ENCODE results near the gene CEP104. TPM values are rescaled to one million over a fixed set of nuclear protein-coding genes. Genes with fewer than 3 reads are reported as not detected.

CEP104 gene
- total RNA-seq (12.8 TPM), polyA plus RNA-seq (11.7 TPM)
- long read RNA-seq, donor 1 = 0 reads
- long read RNA-seq, donor 2, full-length matches to known transcripts = 4 of 4 reads
- long read RNA-seq, donor 2, partial matches to known transcripts = 0 of 4 reads
- long read RNA-seq, donor 2, other reads (novel, unspliced or antisense) = 0 of 4 reads
- long read RNA-seq, donor 3 = 0 reads
- long read RNA-seq, donor 4 = 0 reads
- long read RNA-seq, donor 5, partial matches to known transcripts = 0 of 1 reads
- long read RNA-seq, donor 5, other reads (novel, unspliced or antisense) = 0 of 1 reads
- long read RNA-seq, donor 6, full-length matches to known transcripts = 3 of 3 reads
- long read RNA-seq, donor 6, partial matches to known transcripts = 0 of 3 reads
- long read RNA-seq, donor 6, other reads (novel, unspliced or antisense) = 0 of 3 reads
- long read RNA-seq, donor 7, full-length matches to known transcripts = 3 of 3 reads
- long read RNA-seq, donor 7, partial matches to known transcripts = 0 of 3 reads
- long read RNA-seq, donor 7, other reads (novel, unspliced or antisense) = 0 of 3 reads
- long read RNA-seq, donor 8 = 0 reads
- long read RNA-seq, donor 9 = 0 reads
- long read RNA-seq, donor 10 = 0 reads

- WGBS = under 1% methylated on average over 73 of the region's 73 CpGs
- peak within 1 kb of the TSS; percentile 66 for H3K4me3 ChIP-seq (ENCODE audit: low read length in 2 of 2)
- H3K36me3 ChIP-seq (ENCODE audit: control insufficient read depth in 2 of 2, insufficient read depth in 2 of 2, low read length in 1 of 2) = peaks cover 0 to 2% of the 10 kb centered on the region in 2 donors
- no peaks in the 10 kb centered on the region for H3K9me3 ChIP-seq (ENCODE audit: control insufficient read depth in 2 of 2, insufficient read depth in 1 of 2, low read length in 1 of 2)
- peaks cover 20% of the 10 kb centered on the region in 2 donors for H3K4me1 ChIP-seq (ENCODE audit: control insufficient read depth in 2 of 2, insufficient read depth in 2 of 2, low read length in 2 of 2)
- DNase-seq (ENCODE audit: low read depth in 6 of 9, low spot score in 9 of 9) = peak; percentile 95 to 99 (median 98)
- no peaks in the 10 kb centered on the region for H3K27me3 ChIP-seq (ENCODE audit: control insufficient read depth in 2 of 2, insufficient read depth in 1 of 2, low read length in 1 of 2)
- peak within 1 kb of the TSS; percentile 72 to 91 for H3K27ac ChIP-seq (ENCODE audit: low read depth in 1 of 2, low read length in 1 of 2)
These were observed at the start of gene CEP104, which contains the start of gene DFFB for GRCh38 chr1:3856923-3857790. TSS of gene CEP104 (minus strand) at chr1:3857211. CDS start at chr1:3852407, 4,804 bp downstream. TSS of gene DFFB (plus strand) at chr1:3857476. CDS start at chr1:3857604, 128 bp downstream.

DNA sequence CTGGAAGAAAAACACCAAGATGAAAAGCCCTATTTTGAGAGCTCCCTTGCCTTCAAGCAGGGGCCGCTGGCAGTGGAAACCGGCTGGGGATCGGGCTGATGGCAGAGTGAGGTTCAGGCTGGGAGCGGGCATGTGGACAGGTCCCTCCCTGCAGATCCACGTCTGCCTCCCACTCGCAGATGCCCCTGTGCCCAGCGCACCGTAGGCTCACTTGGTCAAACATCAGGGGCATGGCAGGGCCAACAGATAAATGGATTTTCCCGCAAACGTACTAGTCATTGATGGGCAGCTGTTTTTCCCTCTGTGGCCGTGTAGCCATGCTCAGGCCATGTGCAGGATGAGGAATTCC, 49.6 kb upstream of the CEP104 start:
- no peaks in the 10 kb centered on the region for H3K9me3 ChIP-seq (ENCODE audit: control insufficient read depth in 2 of 2, insufficient read depth in 1 of 2, low read length in 1 of 2)
- peaks cover 33 to 39% of the 10 kb centered on the region in 2 donors for H3K4me1 ChIP-seq (ENCODE audit: control insufficient read depth in 2 of 2, insufficient read depth in 2 of 2, low read length in 2 of 2)
- H3K36me3 ChIP-seq (ENCODE audit: control insufficient read depth in 2 of 2, insufficient read depth in 2 of 2, low read length in 1 of 2) = no peaks in the 10 kb centered on the region
- H3K27me3 ChIP-seq (ENCODE audit: control insufficient read depth in 2 of 2, insufficient read depth in 1 of 2, low read length in 1 of 2) = peaks cover 0 to 17% of the 10 kb centered on the region in 2 donors
- WGBS = 98% methylated on average over 11 of the region's 11 CpGs
- no peak for DNase-seq (ENCODE audit: low read depth in 6 of 9, low spot score in 9 of 9)
- no peak overlapping the region for H3K27ac ChIP-seq (ENCODE audit: low read depth in 1 of 2, low read length in 1 of 2)
- H3K4me3 ChIP-seq (ENCODE audit: low read length in 2 of 2) = no peak overlapping the region

GRCh38 chr1:3905953-3906671, 49.1 kb upstream of the CEP104 start:
- Histone ChIP-seq H3K36me3 (ENCODE audit: control insufficient read depth in 2 of 2, insufficient read depth in 2 of 2, low read length in 1 of 2) (no peaks in the 10 kb centered on the region), H3K4me3 (ENCODE audit: low read length in 2 of 2) (no peak overlapping the region), H3K9me3 (ENCODE audit: control insufficient read depth in 2 of 2, insufficient read depth in 1 of 2, low read length in 1 of 2) (no peaks in the 10 kb centered on the region), H3K27ac (ENCODE audit: low read depth in 1 of 2, low read length in 1 of 2) (no peak overlapping the region), H3K4me1 (ENCODE audit: control insufficient read depth in 2 of 2, insufficient read depth in 2 of 2, low read length in 2 of 2) (peaks cover 36 to 44% of the 10 kb centered on the region in 2 donors), H3K27me3 (ENCODE audit: control insufficient read depth in 2 of 2, insufficient read depth in 1 of 2, low read length in 1 of 2) (peaks cover 0 to 12% of the 10 kb centered on the region in 2 donors)
- WGBS = 89% methylated on average over 18 of the region's 18 CpGs
- DNase-seq (ENCODE audit: low read depth in 6 of 9, low spot score in 9 of 9) = no peak

DNA sequence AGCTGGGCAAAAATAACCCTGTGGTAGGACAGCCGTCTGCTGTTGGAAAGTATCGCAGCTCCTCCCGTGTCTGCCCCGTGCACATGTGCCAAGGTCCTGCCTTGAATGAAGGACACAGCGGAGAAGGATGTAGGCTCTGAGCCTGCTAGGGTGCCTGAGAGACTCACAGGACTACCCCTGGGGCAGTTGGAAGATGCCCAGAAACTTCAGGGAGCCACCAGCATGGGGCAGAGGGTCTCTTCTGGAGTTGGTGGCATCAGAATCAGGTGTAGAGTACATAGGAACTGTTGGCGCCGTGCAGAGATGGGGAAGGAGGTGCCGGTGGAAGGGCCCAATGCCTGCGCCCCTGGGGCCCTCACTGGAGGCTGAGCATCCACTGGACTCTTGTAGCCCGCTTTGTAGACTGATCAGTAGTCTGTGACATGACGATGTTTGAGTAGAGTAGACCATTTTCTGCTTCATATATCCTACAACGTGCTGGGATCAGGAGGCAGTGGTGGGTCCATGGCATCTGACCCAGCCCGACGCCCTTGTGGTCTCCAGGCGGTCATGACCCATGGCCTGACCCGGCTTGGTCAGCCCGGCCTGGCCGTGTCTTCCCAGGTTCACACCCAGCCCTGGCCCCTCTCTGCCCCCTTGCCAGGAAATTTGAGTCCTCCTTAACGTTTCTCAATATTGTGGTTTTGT, 48.4 kb upstream of the CEP104 start:
- WGBS = 95% methylated on average over 19 of the region's 19 CpGs
- DNase-seq (ENCODE audit: low read depth in 6 of 9, low spot score in 9 of 9) = no peak
- H3K4me3 ChIP-seq (ENCODE audit: low read length in 2 of 2) = no peak overlapping the region
- H3K9me3 ChIP-seq (ENCODE audit: control insufficient read depth in 2 of 2, insufficient read depth in 1 of 2, low read length in 1 of 2) = no peaks in the 10 kb centered on the region
- H3K27ac ChIP-seq (ENCODE audit: low read depth in 1 of 2, low read length in 1 of 2) = no peak overlapping the region
- peaks cover 34 to 41% of the 10 kb centered on the region in 2 donors for H3K4me1 ChIP-seq (ENCODE audit: control insufficient read depth in 2 of 2, insufficient read depth in 2 of 2, low read length in 2 of 2)
- H3K36me3 ChIP-seq (ENCODE audit: control insufficient read depth in 2 of 2, insufficient read depth in 2 of 2, low read length in 1 of 2) = no peaks in the 10 kb centered on the region
- peaks cover 0 to 5% of the 10 kb centered on the region in 2 donors for H3K27me3 ChIP-seq (ENCODE audit: control insufficient read depth in 2 of 2, insufficient read depth in 1 of 2, low read length in 1 of 2)

- no peak overlapping the region for H3K4me3 ChIP-seq (ENCODE audit: low read length in 2 of 2)
- DNase-seq (ENCODE audit: low read depth in 6 of 9, low spot score in 9 of 9) = no peak
- WGBS = 98% methylated on average over 4 of the region's 4 CpGs
- H3K27me3 ChIP-seq (ENCODE audit: control insufficient read depth in 2 of 2, insufficient read depth in 1 of 2, low read length in 1 of 2) = no peaks in the 10 kb centered on the region
- H3K36me3 ChIP-seq (ENCODE audit: control insufficient read depth in 2 of 2, insufficient read depth in 2 of 2, low read length in 1 of 2) = no peaks in the 10 kb centered on the region
- no peak overlapping the region for H3K27ac ChIP-seq (ENCODE audit: low read depth in 1 of 2, low read length in 1 of 2)
- no peaks in the 10 kb centered on the region for H3K9me3 ChIP-seq (ENCODE audit: control insufficient read depth in 2 of 2, insufficient read depth in 1 of 2, low read length in 1 of 2)
- H3K4me1 ChIP-seq (ENCODE audit: control insufficient read depth in 2 of 2, insufficient read depth in 2 of 2, low read length in 2 of 2) = peaks cover 34 to 41% of the 10 kb centered on the region in 2 donors
These were observed 47.8 kb upstream of the CEP104 start for GRCh38 chr1:3904843-3905185.

GRCh38 chr1:3904006-3904842, 47.2 kb upstream of the CEP104 start:
- no peak for DNase-seq (ENCODE audit: low read depth in 6 of 9, low spot score in 9 of 9)
- Histone ChIP-seq H3K27ac (ENCODE audit: low read depth in 1 of 2, low read length in 1 of 2) (no peak overlapping the region), H3K4me1 (ENCODE audit: control insufficient read depth in 2 of 2, insufficient read depth in 2 of 2, low read length in 2 of 2) (peaks cover 38 to 46% of the 10 kb centered on the region in 2 donors), H3K4me3 (ENCODE audit: low read length in 2 of 2) (no peak overlapping the region), H3K36me3 (ENCODE audit: control insufficient read depth in 2 of 2, insufficient read depth in 2 of 2, low read length in 1 of 2) (no peaks in the 10 kb centered on the region), H3K27me3 (ENCODE audit: control insufficient read depth in 2 of 2, insufficient read depth in 1 of 2, low read length in 1 of 2) (no peaks in the 10 kb centered on the region), H3K9me3 (ENCODE audit: control insufficient read depth in 2 of 2, insufficient read depth in 1 of 2, low read length in 1 of 2) (no peaks in the 10 kb centered on the region)
- 77% methylated on average over 24 of the region's 24 CpGs for WGBS

GRCh38 chr1:3903141-3904005, 46.4 kb upstream of the CEP104 start:
- Histone ChIP-seq H3K27ac (ENCODE audit: low read depth in 1 of 2, low read length in 1 of 2) (peak overlapping the region; percentile 79 to 91), H3K4me1 (ENCODE audit: control insufficient read depth in 2 of 2, insufficient read depth in 2 of 2, low read length in 2 of 2) (peaks cover 39 to 47% of the 10 kb centered on the region in 2 donors), H3K4me3 (ENCODE audit: low read length in 2 of 2) (peak overlapping the region in 1 of 2 donors; percentile 18), H3K27me3 (ENCODE audit: control insufficient read depth in 2 of 2, insufficient read depth in 1 of 2, low read length in 1 of 2) (no peaks in the 10 kb centered on the region), H3K9me3 (ENCODE audit: control insufficient read depth in 2 of 2, insufficient read depth in 1 of 2, low read length in 1 of 2) (peaks cover 0 to under 1% of the 10 kb centered on the region in 2 donors), H3K36me3 (ENCODE audit: control insufficient read depth in 2 of 2, insufficient read depth in 2 of 2, low read length in 1 of 2) (no peaks in the 10 kb centered on the region)
- peak in 2 of 9 donors; percentile 38 to 63 for DNase-seq (ENCODE audit: low read depth in 6 of 9, low spot score in 9 of 9)
- WGBS = 64% methylated on average over 16 of the region's 16 CpGs

Data from thymus (tissue), 14 donors.